GM12873 (cell line): ENCODE results near the gene EP400.

ENCODE experiments used
- TF ChIP-seq, protein P1 (sequence below): IDR thresholded peaks from 2 replicates; pipeline ENCODE4 v1.5.1; 2012; ENCODE audit warnings: low read depth, mild to moderate bottlenecking, moderate library complexity, low read length, control low read depth; ENCODE audit not compliant: insufficient read depth; ENCODE audit errors: missing control alignments

The EP400 gene

DNA sequence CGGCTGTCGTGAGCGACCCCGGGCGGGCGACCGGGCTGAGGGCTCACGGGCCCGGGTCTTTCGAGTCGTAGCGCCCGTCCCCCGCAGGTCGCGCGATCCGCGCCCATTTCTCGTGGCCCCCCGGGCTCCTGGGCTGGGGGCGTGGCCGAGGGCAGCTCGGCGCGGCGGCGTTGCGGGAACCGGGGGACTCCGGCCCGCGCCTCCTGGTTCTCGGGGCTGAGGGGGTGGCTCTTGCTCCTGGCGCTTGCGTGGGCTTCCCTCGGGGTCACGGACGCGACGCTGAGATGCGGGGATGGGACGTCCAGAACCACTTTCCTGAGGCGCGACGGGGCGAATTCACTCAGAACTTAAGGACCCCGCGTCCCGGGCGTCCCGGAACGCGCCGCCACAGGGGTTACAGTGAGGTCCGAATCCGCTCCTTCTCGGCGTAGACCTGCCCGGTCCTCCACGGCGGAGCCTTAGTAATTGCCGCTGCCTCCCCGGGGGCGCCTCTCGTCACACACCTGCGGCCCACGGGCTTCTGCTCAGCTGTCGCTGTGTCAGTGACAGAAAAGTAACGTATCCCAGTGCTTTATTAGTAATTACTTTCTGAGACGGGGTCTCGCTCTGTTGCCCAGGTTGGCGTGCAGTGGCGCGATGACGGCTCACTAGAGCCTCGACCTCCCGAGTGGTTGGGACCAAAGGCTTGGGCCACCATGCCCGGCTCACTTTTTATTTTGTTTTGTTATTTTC, 606 bp downstream of the EP400 start:
- TF ChIP-seq, protein P1, sequence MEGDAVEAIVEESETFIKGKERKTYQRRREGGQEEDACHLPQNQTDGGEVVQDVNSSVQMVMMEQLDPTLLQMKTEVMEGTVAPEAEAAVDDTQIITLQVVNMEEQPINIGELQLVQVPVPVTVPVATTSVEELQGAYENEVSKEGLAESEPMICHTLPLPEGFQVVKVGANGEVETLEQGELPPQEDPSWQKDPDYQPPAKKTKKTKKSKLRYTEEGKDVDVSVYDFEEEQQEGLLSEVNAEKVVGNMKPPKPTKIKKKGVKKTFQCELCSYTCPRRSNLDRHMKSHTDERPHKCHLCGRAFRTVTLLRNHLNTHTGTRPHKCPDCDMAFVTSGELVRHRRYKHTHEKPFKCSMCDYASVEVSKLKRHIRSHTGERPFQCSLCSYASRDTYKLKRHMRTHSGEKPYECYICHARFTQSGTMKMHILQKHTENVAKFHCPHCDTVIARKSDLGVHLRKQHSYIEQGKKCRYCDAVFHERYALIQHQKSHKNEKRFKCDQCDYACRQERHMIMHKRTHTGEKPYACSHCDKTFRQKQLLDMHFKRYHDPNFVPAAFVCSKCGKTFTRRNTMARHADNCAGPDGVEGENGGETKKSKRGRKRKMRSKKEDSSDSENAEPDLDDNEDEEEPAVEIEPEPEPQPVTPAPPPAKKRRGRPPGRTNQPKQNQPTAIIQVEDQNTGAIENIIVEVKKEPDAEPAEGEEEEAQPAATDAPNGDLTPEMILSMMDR = no peak

DNA sequence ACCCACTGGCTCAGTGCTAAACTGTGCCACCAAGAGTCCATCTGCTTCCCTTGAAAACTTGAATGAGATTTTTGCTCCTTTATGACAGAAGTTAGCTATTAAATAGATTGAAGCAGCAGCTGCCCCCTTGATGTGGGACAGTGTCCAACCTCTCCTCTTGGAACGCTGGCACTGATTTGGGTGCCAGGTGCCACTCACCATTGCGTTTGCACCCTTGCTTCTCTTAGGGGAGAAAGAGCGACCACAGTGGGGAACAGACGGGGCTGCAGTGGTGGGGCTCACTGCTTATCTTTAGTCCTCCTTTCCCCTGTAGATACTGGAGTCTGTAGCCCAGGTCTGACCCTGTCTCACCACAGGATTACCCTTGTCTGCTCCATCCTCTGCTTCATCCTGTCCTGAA, 9.4 kb downstream of the EP400 start:
- TF ChIP-seq, protein P1 = no peak

DNA sequence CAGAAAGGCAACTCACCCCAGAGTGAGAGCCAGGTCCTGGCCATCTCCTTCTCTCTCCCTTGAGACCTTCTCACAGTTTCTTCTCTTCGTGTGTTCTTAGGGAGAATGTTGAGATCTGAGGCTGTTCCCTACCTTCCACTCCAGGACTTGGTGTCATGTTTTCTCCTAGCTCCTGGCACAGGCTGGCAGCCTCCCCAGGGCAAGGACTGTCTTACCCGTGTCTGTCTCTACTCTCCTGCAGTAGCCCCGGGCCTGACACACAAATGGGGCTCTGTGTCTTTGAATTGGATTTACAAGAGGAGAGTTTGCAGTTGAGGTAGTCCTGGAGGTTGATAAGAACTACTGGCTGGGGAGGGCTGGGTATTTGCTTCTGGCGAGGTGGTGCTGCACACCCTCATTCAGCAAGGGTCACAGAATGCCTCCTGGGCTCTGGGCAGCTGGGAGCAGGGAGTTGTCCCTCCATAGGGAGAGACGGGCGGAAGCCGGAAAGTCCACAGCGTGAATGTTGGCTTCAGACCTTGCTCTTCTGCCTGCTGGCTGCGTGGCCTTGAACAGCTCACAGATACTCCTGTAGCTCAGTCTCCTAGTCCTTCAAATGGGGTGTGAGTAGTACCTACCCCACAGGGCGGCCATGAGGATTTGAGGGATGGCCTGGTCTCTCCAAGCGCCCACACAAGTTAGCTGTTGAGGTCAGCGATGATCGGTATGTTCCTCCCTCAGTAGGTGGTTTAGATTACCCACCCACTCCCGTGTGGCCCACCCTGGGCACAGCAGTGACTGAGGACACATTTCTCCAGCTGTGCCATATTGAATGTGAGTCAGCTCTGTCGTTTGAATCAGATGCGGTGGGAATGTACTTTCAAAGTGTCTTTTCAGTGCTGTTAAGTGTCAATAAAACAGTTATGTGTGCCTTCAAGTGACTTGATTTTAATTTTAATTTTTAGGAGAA, 10.2 kb downstream of the EP400 start:
- TF ChIP-seq, protein P1 = no peak

DNA sequence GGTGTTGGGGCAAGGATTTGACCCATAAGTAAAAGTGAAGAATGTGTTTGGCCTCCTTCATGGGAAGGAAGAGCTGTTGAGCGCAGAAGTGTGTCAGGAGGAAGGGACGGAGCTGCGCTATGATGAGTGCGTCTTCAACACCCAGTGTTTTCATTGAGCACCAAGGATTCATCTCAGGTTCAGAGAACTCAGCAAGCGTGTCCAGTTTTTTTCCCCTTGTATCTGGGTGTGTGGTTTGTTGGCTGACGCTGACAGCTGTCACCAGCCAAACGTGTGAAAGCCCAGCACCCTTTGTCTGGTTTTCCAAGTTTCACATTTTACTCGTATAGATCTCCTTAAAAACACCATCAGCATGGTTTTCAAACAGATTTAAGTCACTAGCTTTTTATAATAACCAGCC, 12.3 kb downstream of the EP400 start:
- TF ChIP-seq, protein P1 = no peak

DNA sequence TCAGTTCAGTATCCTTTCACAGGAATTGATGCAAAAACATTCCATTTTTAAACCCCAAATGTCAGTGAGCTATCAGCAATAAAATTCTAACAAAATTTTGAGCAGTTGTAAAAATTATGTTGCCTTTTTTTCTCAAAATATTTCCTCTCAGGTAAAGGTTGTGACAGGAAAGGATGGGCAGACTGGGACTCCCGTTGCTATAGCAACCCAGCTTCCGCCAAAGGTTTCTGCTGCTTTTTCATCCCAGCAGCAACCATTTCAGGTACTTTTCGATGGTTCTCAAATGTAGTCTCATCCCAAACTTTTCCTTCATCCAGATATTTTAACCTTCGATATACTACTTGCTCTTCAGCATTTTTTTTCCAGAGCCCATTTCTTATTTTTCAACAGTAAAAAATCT, 13.6 kb downstream of the EP400 start:
- TF ChIP-seq, protein P1 = no peak

DNA sequence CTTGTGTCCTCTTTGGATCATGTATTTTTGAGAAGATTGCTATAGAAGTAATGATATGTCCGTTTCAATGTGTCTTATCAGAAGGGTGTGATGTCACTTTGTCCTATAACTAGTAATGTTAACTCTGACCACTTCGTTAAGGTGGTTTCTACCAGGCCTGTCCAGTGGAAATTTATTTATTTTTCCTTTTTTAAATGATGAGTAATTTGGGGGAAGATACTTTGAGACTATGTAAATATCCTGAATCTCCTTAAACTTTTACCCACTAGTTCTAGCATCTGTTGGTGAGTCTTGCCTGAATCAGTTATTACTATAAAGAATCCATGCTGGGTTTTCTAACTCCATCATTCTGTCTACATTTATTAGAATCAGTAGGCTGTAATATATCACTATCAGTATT, 15.3 kb downstream of the EP400 start:
- TF ChIP-seq, protein P1 = no peak

- TF ChIP-seq, protein P1 = no peak
Measured at GRCh38 chr12:131971226-131971625, 21.5 kb downstream of the EP400 start.
